Neural progenitor cell (in vitro differentiated cells): ENCODE results near the gene SFMBT2.

ENCODE experiments used
- CTCF ChIP-seq: fragments of 200-600 bp; sonication (generic); IDR thresholded peaks from 2 replicates; pipeline ENCODE4 v1.5.1; 2017; ENCODE audit warnings: antibody characterized with exemption, mild to moderate bottlenecking
- EZH2phosphoT487 ChIP-seq: fragments of 200-600 bp; sonication (generic); IDR thresholded peaks from 2 replicates; pipeline ENCODE4 v1.6.1; 2017; ENCODE audit warnings: antibody characterized with exemption

GRCh38 chr10:7164955-7165354, 245.9 kb downstream of the SFMBT2 start:
- TF ChIP-seq EZH2phosphoT487 (no peak), CTCF (no peak)
